Measurements from ENCODE around the gene CFAP61.
A peak's percentile ranks its signal among the peaks of the same experiment; 100 is the strongest.

Gene CFAP61

DNA sequence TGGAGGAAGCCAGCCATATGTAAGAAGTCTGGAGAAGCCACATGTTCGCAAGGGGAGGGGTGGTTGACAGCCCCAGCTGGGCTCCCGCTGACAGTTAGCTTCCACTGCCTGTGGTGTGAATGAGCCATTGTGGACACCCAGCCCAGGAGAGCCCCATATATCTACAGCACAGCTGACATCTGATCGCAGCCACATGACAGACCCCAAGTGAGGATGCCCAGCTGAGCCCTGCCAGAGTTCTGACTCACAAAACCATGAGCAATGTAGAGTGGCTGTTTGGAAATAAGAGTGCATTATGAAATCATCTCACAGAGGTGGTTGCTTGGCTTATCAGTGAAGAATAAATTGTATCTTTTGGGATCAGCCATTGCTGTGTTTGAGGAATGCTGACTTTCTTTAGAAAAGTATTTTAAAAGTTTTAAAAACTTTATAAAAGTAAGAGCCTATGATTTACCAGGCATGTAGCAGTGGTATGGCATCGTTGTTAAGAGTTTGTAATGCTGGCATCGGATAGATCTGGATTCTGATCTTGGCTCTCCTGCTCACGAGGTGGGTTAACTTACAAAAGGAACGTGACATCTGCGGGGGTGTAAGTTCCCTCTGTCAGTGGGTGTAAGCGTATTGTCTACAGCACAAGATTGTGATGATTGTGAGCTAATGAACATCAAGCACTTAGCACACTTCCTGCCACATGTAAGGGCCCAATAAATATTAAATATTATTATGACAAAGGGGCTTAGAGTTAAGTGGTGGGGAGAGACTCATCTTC, 24.1 kb downstream of the CFAP61 start:
- DNase-seq, result peak; percentile 36 to 87
- Histone ChIP-seq H3K14ac (ENCODE audit: low read length) (no peak overlapping the region), H3K79me2 (ENCODE audit: control insufficient read depth, insufficient read depth, low read length, poor library complexity) (no peaks in the 10 kb centered on the region), H2BK5ac (ENCODE audit: low read depth, low read length, poor library complexity) (no peak overlapping the region), H2BK120ac (ENCODE audit: insufficient read depth, low read length, poor library complexity) (no peak overlapping the region), H4K12ac (ENCODE audit: low read depth, low read length) (no peak overlapping the region), H4K8ac (ENCODE audit: low read depth, low read length) (no peak overlapping the region), H3K18ac (ENCODE audit: low read length) (no peak overlapping the region), H4K91ac (ENCODE audit: low read depth, low read length) (no peak overlapping the region), H3K36me3 (ENCODE audit: control insufficient read depth in 1 of 2, insufficient read depth in 2 of 2, low read length in 2 of 2) (no peaks in the 10 kb centered on the region), H3K23ac (ENCODE audit: low read length) (no peak overlapping the region), H3K27ac (ENCODE audit: low read depth, low read length) (no peak overlapping the region), H3K9ac (ENCODE audit: low read length) (no peak overlapping the region), H2AFZ (ENCODE audit: insufficient read depth, low read length, poor library complexity) (no peak overlapping the region), H3K9me3 (ENCODE audit: insufficient read depth, low read depth, low read length) (no peaks in the 10 kb centered on the region), H3K4me1 (ENCODE audit: control insufficient read depth in 1 of 2, insufficient read depth in 2 of 2, low read length in 2 of 2) (no peaks in the 10 kb centered on the region), H2AK5ac (ENCODE audit: low read length) (no peak overlapping the region), H3K79me1 (ENCODE audit: low read length) (no peaks in the 10 kb centered on the region), H3K4ac (ENCODE audit: low read depth, low read length) (no peak overlapping the region), H3K4me2 (ENCODE audit: low read length) (no peak overlapping the region), H2BK12ac (ENCODE audit: low read length) (no peak overlapping the region), H3K4me3 (ENCODE audit: low read depth, low read length) (no peak overlapping the region), H3K27me3 (ENCODE audit: insufficient read depth, low read length) (no peaks in the 10 kb centered on the region)
- WGBS (ENCODE audit: extremely low coverage, insufficient coverage, insufficient read length), result no CpG with 5 or more reads among the region's 9 CpGs

DNA sequence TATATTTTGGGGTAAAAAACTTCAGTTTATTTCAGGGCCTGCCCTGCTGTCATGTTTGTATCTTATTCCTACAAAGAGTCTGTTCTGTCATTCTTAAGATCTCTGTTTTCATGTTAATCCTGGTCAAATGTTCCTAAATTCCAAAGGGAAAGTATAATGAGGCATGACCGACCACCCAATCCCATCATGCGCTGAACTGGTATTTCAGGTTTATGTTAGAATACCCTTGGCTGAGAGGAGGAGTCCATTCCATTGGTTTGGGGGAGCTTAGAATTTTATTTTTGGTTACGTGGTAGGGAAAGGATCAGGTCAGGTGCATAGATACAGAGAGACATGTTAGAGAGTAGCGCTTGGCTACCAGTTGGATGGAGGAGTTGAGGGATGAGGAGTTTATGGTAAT, 25.7 kb downstream of the CFAP61 start:
- Histone ChIP-seq H4K8ac (ENCODE audit: low read depth, low read length) (no peak overlapping the region), H3K9ac (ENCODE audit: low read length) (no peak overlapping the region), H4K91ac (ENCODE audit: low read depth, low read length) (no peak overlapping the region), H3K14ac (ENCODE audit: low read length) (no peak overlapping the region), H3K23ac (ENCODE audit: low read length) (no peak overlapping the region), H3K4me3 (ENCODE audit: low read depth, low read length) (no peak overlapping the region), H2AK5ac (ENCODE audit: low read length) (no peak overlapping the region), H3K4me1 (ENCODE audit: control insufficient read depth in 1 of 2, insufficient read depth in 2 of 2, low read length in 2 of 2) (no peaks in the 10 kb centered on the region), H3K79me2 (ENCODE audit: control insufficient read depth, insufficient read depth, low read length, poor library complexity) (no peaks in the 10 kb centered on the region), H2BK120ac (ENCODE audit: insufficient read depth, low read length, poor library complexity) (no peak overlapping the region), H4K12ac (ENCODE audit: low read depth, low read length) (no peak overlapping the region), H3K4me2 (ENCODE audit: low read length) (no peak overlapping the region), H3K9me3 (ENCODE audit: insufficient read depth, low read depth, low read length) (no peaks in the 10 kb centered on the region), H3K4ac (ENCODE audit: low read depth, low read length) (no peak overlapping the region), H2BK12ac (ENCODE audit: low read length) (no peak overlapping the region), H3K79me1 (ENCODE audit: low read length) (no peaks in the 10 kb centered on the region), H3K18ac (ENCODE audit: low read length) (no peak overlapping the region), H3K27ac (ENCODE audit: low read depth, low read length) (no peak overlapping the region), H3K36me3 (ENCODE audit: control insufficient read depth in 1 of 2, insufficient read depth in 2 of 2, low read length in 2 of 2) (no peaks in the 10 kb centered on the region), H3K27me3 (ENCODE audit: insufficient read depth, low read length) (no peaks in the 10 kb centered on the region), H2AFZ (ENCODE audit: insufficient read depth, low read length, poor library complexity) (no peak overlapping the region), H2BK5ac (ENCODE audit: low read depth, low read length, poor library complexity) (no peak overlapping the region)
- WGBS (ENCODE audit: extremely low coverage, insufficient coverage, insufficient read length), result no CpG with 5 or more reads among the region's 4 CpGs
- DNase-seq, result no peak

DNA sequence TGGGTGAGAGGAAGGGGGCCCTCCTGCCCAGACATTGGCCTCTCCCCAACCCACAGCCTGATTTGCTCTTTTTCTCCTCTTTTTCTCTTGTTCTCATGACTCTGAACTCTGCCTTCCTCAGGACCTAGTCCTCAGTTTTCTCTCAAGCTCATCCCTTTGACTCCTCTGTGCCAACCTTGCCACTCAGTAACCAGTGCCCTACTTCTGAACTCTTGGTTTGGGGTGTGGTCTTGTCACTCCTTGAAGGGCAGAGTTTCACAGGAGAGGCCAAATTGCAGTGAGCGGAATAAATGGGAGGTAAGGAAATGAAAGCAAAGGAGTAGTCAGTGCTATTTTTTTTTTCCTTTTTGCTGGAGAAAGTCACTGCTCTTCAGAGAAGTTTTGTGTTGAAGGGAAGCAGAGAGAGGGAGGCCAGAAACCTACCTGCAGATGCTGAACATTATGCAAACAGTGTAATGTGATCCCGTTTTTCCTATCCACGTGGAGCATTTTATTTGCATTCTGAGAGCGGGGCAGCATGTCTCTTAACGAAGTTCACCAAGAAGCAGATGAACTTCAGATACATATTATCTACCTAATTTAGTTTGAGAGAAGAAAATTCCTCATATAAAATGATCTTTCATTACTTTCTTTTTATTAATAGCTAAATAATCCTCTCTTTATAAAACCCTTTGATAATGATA, 26.9 kb downstream of the CFAP61 start:
- Histone ChIP-seq H3K14ac (ENCODE audit: low read length) (no peak overlapping the region), H3K79me2 (ENCODE audit: control insufficient read depth, insufficient read depth, low read length, poor library complexity) (no peaks in the 10 kb centered on the region), H2BK5ac (ENCODE audit: low read depth, low read length, poor library complexity) (no peak overlapping the region), H3K23ac (ENCODE audit: low read length) (no peak overlapping the region), H4K8ac (ENCODE audit: low read depth, low read length) (no peak overlapping the region), H2AFZ (ENCODE audit: insufficient read depth, low read length, poor library complexity) (no peak overlapping the region), H2BK120ac (ENCODE audit: insufficient read depth, low read length, poor library complexity) (no peak overlapping the region), H3K4me3 (ENCODE audit: low read depth, low read length) (no peak overlapping the region), H4K12ac (ENCODE audit: low read depth, low read length) (no peak overlapping the region), H3K18ac (ENCODE audit: low read length) (no peak overlapping the region), H2BK12ac (ENCODE audit: low read length) (no peak overlapping the region), H3K9ac (ENCODE audit: low read length) (no peak overlapping the region), H3K27me3 (ENCODE audit: insufficient read depth, low read length) (no peaks in the 10 kb centered on the region), H3K79me1 (ENCODE audit: low read length) (no peaks in the 10 kb centered on the region), H3K9me3 (ENCODE audit: insufficient read depth, low read depth, low read length) (no peaks in the 10 kb centered on the region), H3K4me1 (ENCODE audit: control insufficient read depth in 1 of 2, insufficient read depth in 2 of 2, low read length in 2 of 2) (no peaks in the 10 kb centered on the region), H2AK5ac (ENCODE audit: low read length) (no peak overlapping the region), H4K91ac (ENCODE audit: low read depth, low read length) (no peak overlapping the region), H3K36me3 (ENCODE audit: control insufficient read depth in 1 of 2, insufficient read depth in 2 of 2, low read length in 2 of 2) (no peaks in the 10 kb centered on the region), H3K27ac (ENCODE audit: low read depth, low read length) (no peak overlapping the region), H3K4me2 (ENCODE audit: low read length) (no peak overlapping the region), H3K4ac (ENCODE audit: low read depth, low read length) (no peak overlapping the region)
- no CpG with 5 or more reads among the region's 5 CpGs for WGBS (ENCODE audit: extremely low coverage, insufficient coverage, insufficient read length)
- DNase-seq, result no peak

DNA sequence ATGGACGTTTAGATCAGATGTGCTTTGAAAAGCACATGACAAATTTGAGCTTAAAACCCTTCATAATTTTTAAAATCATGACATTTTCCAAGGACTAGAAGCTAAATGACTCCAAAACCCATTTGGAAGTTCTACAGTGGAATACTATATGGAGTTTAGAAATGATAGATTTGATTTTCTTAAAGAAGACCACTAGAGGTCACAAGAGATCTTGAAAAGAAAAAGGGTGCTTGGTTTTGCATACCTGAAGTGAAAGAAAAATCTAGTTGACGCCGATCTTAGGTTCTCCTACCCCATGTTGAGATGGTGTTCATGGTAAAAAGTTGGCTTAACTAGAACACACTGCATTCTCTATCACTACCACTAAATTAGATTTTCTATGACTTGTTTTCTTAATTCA, 31.5 kb downstream of the CFAP61 start:
- Histone ChIP-seq H3K79me2 (ENCODE audit: control insufficient read depth, insufficient read depth, low read length, poor library complexity) (no peaks in the 10 kb centered on the region), H3K9ac (ENCODE audit: low read length) (no peak overlapping the region), H4K8ac (ENCODE audit: low read depth, low read length) (no peak overlapping the region), H3K23ac (ENCODE audit: low read length) (no peak overlapping the region), H2AFZ (ENCODE audit: insufficient read depth, low read length, poor library complexity) (no peak overlapping the region), H4K12ac (ENCODE audit: low read depth, low read length) (no peak overlapping the region), H2AK5ac (ENCODE audit: low read length) (no peak overlapping the region), H3K27me3 (ENCODE audit: insufficient read depth, low read length) (no peaks in the 10 kb centered on the region), H3K4ac (ENCODE audit: low read depth, low read length) (no peak overlapping the region), H3K36me3 (ENCODE audit: control insufficient read depth in 1 of 2, insufficient read depth in 2 of 2, low read length in 2 of 2) (no peaks in the 10 kb centered on the region), H3K9me3 (ENCODE audit: insufficient read depth, low read depth, low read length) (no peaks in the 10 kb centered on the region), H3K4me1 (ENCODE audit: control insufficient read depth in 1 of 2, insufficient read depth in 2 of 2, low read length in 2 of 2) (no peaks in the 10 kb centered on the region), H3K4me2 (ENCODE audit: low read length) (no peak overlapping the region), H2BK120ac (ENCODE audit: insufficient read depth, low read length, poor library complexity) (no peak overlapping the region), H3K27ac (ENCODE audit: low read depth, low read length) (no peak overlapping the region), H3K79me1 (ENCODE audit: low read length) (no peaks in the 10 kb centered on the region), H3K18ac (ENCODE audit: low read length) (no peak overlapping the region), H3K4me3 (ENCODE audit: low read depth, low read length) (no peak overlapping the region), H3K14ac (ENCODE audit: low read length) (no peak overlapping the region), H4K91ac (ENCODE audit: low read depth, low read length) (no peak overlapping the region), H2BK5ac (ENCODE audit: low read depth, low read length, poor library complexity) (no peak overlapping the region), H2BK12ac (ENCODE audit: low read length) (no peak overlapping the region)
- WGBS (ENCODE audit: extremely low coverage, insufficient coverage, insufficient read length), result no CpG with 5 or more reads among the region's 3 CpGs
- DNase-seq, result peak in 1 of 2 donors; percentile 62

Measured in trophoblast cell (in vitro differentiated cells and primary cell).